Panc1 (cell line): Measurements from ENCODE around the gene TMEM39B. TPM values are rescaled to one million over a fixed set of nuclear protein-coding genes. Genes with fewer than 3 reads are reported as not detected.

Experiments used
- ATAC-seq: fragments of 200-7000 bp; cut with Tn5 transposase; 2 replicates; pipeline ENCODE4 v1.9.1; 2020; ENCODE audit warnings: mild to moderate bottlenecking, moderate library complexity
- BruUV-seq: library from RNA; stranded (reverse); fragments of 400-500 nt; replicated peaks from 2 replicates; lab custom pipeline; 2021; lab: Mats Ljungman, UMichigan
- CTCF ChIA-PET: fragments of 300-600 bp; sonication (Branson Sonifier 250); formaldehyde crosslinking; loops from one replicate; lab custom pipeline; 2022; ENCODE audit warnings: antibody characterized with exemption; lab: Charles Lee
- POLR2A ChIA-PET: fragments of 300-600 bp; sonication (Branson Sonifier 250); formaldehyde crosslinking; loops from one replicate; lab custom pipeline; 2022; ENCODE audit warnings: antibody characterized with exemption; lab: Charles Lee
- DNase-seq: peaks from one replicate; pipeline ENCODE4 v3.0.0-alpha.2; 2010; ENCODE audit warnings: low read depth, low spot score
- H3K27ac ChIP-seq: 2 replicates; pipeline ENCODE4 v1.5.1; 2011; ENCODE audit warnings: mild to moderate bottlenecking, low read length, inconsistent platforms
- H3K27me3 ChIP-seq: fragments of 200-500 bp; sonication (Bioruptor generic); 2 replicates; pipeline ENCODE4 v1.6.0; 2014; ENCODE audit warnings: low read length, inconsistent platforms; ENCODE audit not compliant: control insufficient read depth, insufficient read depth
- H3K36me3 ChIP-seq: fragments of 200-500 bp; sonication (Bioruptor generic); 2 replicates; pipeline ENCODE4 v1.5.1; 2014; ENCODE audit warnings: inconsistent platforms, mild to moderate bottlenecking, low read length, moderate library complexity; ENCODE audit not compliant: control insufficient read depth, insufficient read depth
- H3K4me1 ChIP-seq: 2 replicates; pipeline ENCODE4 v1.5.1; 2011; ENCODE audit warnings: inconsistent platforms, mild to moderate bottlenecking, low read length, moderate library complexity; ENCODE audit not compliant: control insufficient read depth, insufficient read depth
- H3K4me3 ChIP-seq, 2 experiments: 2 replicates each; pipeline ENCODE4 v1.5.1; 2011 to 2012; ENCODE audit warnings: low read depth in 2 of 2, low read length in 2 of 2, mild to moderate bottlenecking in 2 of 2, inconsistent platforms in 1 of 2, moderate library complexity in 1 of 2
- H3K9me3 ChIP-seq: fragments of 200-500 bp; sonication (Bioruptor generic); 2 replicates; pipeline ENCODE4 v1.5.1; 2014; ENCODE audit warnings: low read depth, mild to moderate bottlenecking, inconsistent platforms, low read length, moderate library complexity; ENCODE audit not compliant: control insufficient read depth, insufficient read depth
- CTCF ChIP-seq: fragments of 450-650 bp; IDR thresholded peaks from 2 replicates; pipeline ENCODE4 v1.5.1; 2017; ENCODE audit warnings: mild to moderate bottlenecking
- POLR2AphosphoS5 ChIP-seq: IDR thresholded peaks from 2 replicates; pipeline ENCODE4 v1.6.1; 2012; ENCODE audit warnings: mild to moderate bottlenecking, low read depth, low read length, moderate library complexity
- REST ChIP-seq, 2 experiments: IDR thresholded peaks; 2 replicates each; pipeline ENCODE4 v1.6.1; 2011 to 2012; ENCODE audit warnings: low read depth in 2 of 2, control low read depth in 1 of 2, low read length in 1 of 2, mild to moderate bottlenecking in 1 of 2, moderate library complexity in 1 of 2; ENCODE audit not compliant: insufficient read depth in 1 of 2
- SIN3A ChIP-seq: IDR thresholded peaks from 2 replicates; pipeline ENCODE4 v1.6.1; 2012; ENCODE audit warnings: low read depth, mild to moderate bottlenecking, low read length, moderate library complexity, borderline replicate concordance; ENCODE audit not compliant: insufficient read depth
- TCF7L2 ChIP-seq: IDR thresholded peaks from 2 replicates; pipeline ENCODE4 v1.6.1; 2011; ENCODE audit warnings: mild to moderate bottlenecking, low read depth, low read length, inconsistent platforms
- in situ Hi-C: cut with HindIII; loops from 2 replicates; pipeline ENCODE4 v1.10.0; 2016; ENCODE audit warnings: low sequenced_read_pairs, low pct_unique_long_range_greater_than_20kb
- intact Hi-C: fragments of 100-400 bp; cut with micrococcal nuclease; formaldehyde crosslinking; loops from one replicate; pipeline ENCODE4 v1.10.0; 2022; ENCODE audit not compliant: unreplicated experiment
- total RNA-seq: library from RNA; stranded (reverse); gene quantifications from one replicate; pipeline ENCODE4 v1.2.1, GENCODE V29; 2021; ENCODE audit not compliant: unreplicated experiment

Gene TMEM39B
- total RNA-seq, 1 experiment from 2014 or later: 35.0 TPM

GRCh38 chr1:32056598-32056997, 16.1 kb upstream of the TMEM39B start:
- no peak for DNase-seq
- Histone ChIP-seq H3K27ac (no peak overlapping the region), H3K36me3 (peaks cover 52% of the 10 kb centered on the region), H3K9me3 (no peaks in the 10 kb centered on the region), H3K27me3 (no peaks in the 10 kb centered on the region), H3K4me3 (no peak overlapping the region), H3K4me1 (no peaks in the 10 kb centered on the region)
- no TSS peak for BruUV-seq
- intact Hi-C loops: no loop called here
- ChIA-PET CTCF (no interaction called here), POLR2A (no interaction called here)
- ATAC-seq: no peak
- in situ Hi-C loops: no loop called here
- TF ChIP-seq REST (IDR thresholded peaks at IDR 0.05; ENCODE audit: insufficient read depth in 1 of 2, low read depth in 2 of 2, low read length in 1 of 2): no peak
- TF ChIP-seq TCF7L2: no peak
- TF ChIP-seq CTCF: no peak
- TF ChIP-seq POLR2AphosphoS5: no peak; the same call in 1 of the 2 replicates
- TF ChIP-seq SIN3A: no peak

GRCh38 chr1:32060914-32061313, 11.8 kb upstream of the TMEM39B start:
- POLR2A ChIA-PET: no interaction called here
- H3K27ac ChIP-seq: no peak overlapping the region

More at GRCh38 chr1:32060914-32061313, 11.8 kb upstream of the TMEM39B start:
- Histone ChIP-seq H3K4me1 (0 out of 2 replicates have a peak, but pooled peaks cover 4% of the 10 kb centered on the region), H3K27me3 (no peaks in the 10 kb centered on the region), H3K9me3 (no peaks in the 10 kb centered on the region), H3K4me3 (no peak overlapping the region), H3K36me3 (peaks cover 40% of the 10 kb centered on the region)
- in situ Hi-C loops: no loop called here
- ATAC-seq: no peak
- CTCF ChIA-PET: interaction anchor here (0.6 kb wide), 1 partner anchor 19 kb away, joined by 13 read pairs; no protein-coding TSS in a partner anchor
- TF ChIP-seq POLR2AphosphoS5: no peak
- TF ChIP-seq SIN3A: no peak
- no peak for TF ChIP-seq CTCF
- TF ChIP-seq REST (IDR thresholded peaks at IDR 0.05; ENCODE audit: insufficient read depth in 1 of 2, low read depth in 2 of 2, low read length in 1 of 2): no peak
- TF ChIP-seq TCF7L2: no peak
- no peak for DNase-seq
- no TSS peak for BruUV-seq
- intact Hi-C loops: no loop called here
